ENCODE results near the gene ZBTB24. TPM values are rescaled to one million over a fixed set of nuclear protein-coding genes. Genes with fewer than 3 reads are reported as not detected.
A peak's percentile ranks its signal among the peaks of the same experiment; 100 is the strongest.

Gene ZBTB24
- total and polyA plus RNA-seq, 2 of the 13 experiments (the other 11 are each of a cell fraction or from before 2014, with no cell fraction given): 1.5 to 6.2 TPM

- TF ChIP-seq SIN3B (IDR thresholded peaks at IDR 0.05; ENCODE audit: low read length) (no peak), ZNF788 (CRISPR knock-in tag; IDR thresholded peaks at IDR 0.05; ENCODE audit: borderline replicate concordance) (0 out of 2 replicates have a peak, but pooled peaks have one; percentile 44), ZNF543 (CRISPR knock-in tag; IDR thresholded peaks at IDR 0.05) (no peak; the same call in 1 of the 2 replicates), TAF1 (CRISPR knock-in tag; IDR thresholded peaks at IDR 0.05) (peak; percentile 69), MZF1 (CRISPR knock-in tag; IDR thresholded peaks at IDR 0.05; ENCODE audit: borderline replicate concordance) (no peak), RARA (CRISPR knock-in tag; IDR thresholded peaks at IDR 0.05) (no peak), HNRNPH1 (optimal IDR thresholded peaks at IDR 0.05; ENCODE audit: low read depth, low read length) (no peak), ZNF282 (IDR thresholded peaks at IDR 0.05; ENCODE audit: partially characterized antibody) (no peak), HNRNPLL (IDR thresholded peaks at IDR 0.05; ENCODE audit: low read depth, low read length, poor library complexity, severe bottlenecking) (peak; percentile 90), PHF21A (CRISPR knock-in tag; IDR thresholded peaks at IDR 0.05) (0 out of 2 replicates have a peak, but pooled peaks have one; percentile 46), SP4 (CRISPR knock-in tag; IDR thresholded peaks at IDR 0.05) (peak; percentile 12; the same call in 1 of the 2 replicates), ARNT (IDR thresholded peaks at IDR 0.05) (no peak), ZNF121 (CRISPR knock-in tag; IDR thresholded peaks at IDR 0.05) (no peak), ZNF879 (CRISPR knock-in tag; IDR thresholded peaks at IDR 0.05) (no peak), SNRNP70 (IDR thresholded peaks at IDR 0.05; ENCODE audit: low read depth, low read length) (no peak), FOXJ3 (CRISPR knock-in tag; IDR thresholded peaks at IDR 0.05; ENCODE audit: borderline replicate concordance) (no peak), KLF12 (CRISPR knock-in tag; IDR thresholded peaks at IDR 0.05; ENCODE audit: borderline replicate concordance) (0 out of 2 replicates have a peak, but pooled peaks have one; percentile 47), ZMAT3 (CRISPR knock-in tag; conservative IDR thresholded peaks at IDR 0.05) (0 out of 2 replicates have a peak, but pooled peaks have one; percentile 60), ZKSCAN5 (CRISPR knock-in tag; IDR thresholded peaks at IDR 0.05) (no peak), ZNF841 (CRISPR knock-in tag; IDR thresholded peaks at IDR 0.05; ENCODE audit: borderline replicate concordance) (0 out of 2 replicates have a peak, but pooled peaks have one; percentile 55)
- TF ChIP-seq, protein P1, sequence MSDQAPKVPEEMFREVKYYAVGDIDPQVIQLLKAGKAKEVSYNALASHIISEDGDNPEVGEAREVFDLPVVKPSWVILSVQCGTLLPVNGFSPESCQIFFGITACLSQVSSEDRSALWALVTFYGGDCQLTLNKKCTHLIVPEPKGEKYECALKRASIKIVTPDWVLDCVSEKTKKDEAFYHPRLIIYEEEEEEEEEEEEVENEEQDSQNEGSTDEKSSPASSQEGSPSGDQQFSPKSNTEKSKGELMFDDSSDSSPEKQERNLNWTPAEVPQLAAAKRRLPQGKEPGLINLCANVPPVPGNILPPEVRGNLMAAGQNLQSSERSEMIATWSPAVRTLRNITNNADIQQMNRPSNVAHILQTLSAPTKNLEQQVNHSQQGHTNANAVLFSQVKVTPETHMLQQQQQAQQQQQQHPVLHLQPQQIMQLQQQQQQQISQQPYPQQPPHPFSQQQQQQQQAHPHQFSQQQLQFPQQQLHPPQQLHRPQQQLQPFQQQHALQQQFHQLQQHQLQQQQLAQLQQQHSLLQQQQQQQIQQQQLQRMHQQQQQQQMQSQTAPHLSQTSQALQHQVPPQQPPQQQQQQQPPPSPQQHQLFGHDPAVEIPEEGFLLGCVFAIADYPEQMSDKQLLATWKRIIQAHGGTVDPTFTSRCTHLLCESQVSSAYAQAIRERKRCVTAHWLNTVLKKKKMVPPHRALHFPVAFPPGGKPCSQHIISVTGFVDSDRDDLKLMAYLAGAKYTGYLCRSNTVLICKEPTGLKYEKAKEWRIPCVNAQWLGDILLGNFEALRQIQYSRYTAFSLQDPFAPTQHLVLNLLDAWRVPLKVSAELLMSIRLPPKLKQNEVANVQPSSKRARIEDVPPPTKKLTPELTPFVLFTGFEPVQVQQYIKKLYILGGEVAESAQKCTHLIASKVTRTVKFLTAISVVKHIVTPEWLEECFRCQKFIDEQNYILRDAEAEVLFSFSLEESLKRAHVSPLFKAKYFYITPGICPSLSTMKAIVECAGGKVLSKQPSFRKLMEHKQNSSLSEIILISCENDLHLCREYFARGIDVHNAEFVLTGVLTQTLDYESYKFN (CRISPR knock-in tag; conservative IDR thresholded peaks at IDR 0.05): peak; percentile 44
- TF ChIP-seq, protein P2, sequence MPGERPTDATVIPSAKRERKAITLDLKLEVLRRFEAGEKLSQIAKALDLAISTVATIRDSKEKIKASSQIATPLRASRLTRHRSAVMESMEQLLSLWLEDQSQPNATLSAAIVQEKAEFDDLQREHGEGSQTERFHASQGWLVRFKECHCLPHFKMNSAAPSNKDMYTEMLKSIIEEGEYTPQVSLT (CRISPR knock-in tag; IDR thresholded peaks at IDR 0.05; ENCODE audit: borderline replicate concordance, low read depth): no peak
- TF ChIP-seq, protein P3, sequence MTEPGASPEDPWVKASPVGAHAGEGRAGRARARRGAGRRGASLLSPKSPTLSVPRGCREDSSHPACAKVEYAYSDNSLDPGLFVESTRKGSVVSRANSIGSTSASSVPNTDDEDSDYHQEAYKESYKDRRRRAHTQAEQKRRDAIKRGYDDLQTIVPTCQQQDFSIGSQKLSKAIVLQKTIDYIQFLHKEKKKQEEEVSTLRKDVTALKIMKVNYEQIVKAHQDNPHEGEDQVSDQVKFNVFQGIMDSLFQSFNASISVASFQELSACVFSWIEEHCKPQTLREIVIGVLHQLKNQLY (CRISPR knock-in tag; IDR thresholded peaks at IDR 0.05): no peak
- TF ChIP-seq, protein P4, sequence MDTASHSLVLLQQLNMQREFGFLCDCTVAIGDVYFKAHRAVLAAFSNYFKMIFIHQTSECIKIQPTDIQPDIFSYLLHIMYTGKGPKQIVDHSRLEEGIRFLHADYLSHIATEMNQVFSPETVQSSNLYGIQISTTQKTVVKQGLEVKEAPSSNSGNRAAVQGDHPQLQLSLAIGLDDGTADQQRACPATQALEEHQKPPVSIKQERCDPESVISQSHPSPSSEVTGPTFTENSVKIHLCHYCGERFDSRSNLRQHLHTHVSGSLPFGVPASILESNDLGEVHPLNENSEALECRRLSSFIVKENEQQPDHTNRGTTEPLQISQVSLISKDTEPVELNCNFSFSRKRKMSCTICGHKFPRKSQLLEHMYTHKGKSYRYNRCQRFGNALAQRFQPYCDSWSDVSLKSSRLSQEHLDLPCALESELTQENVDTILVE (CRISPR knock-in tag; IDR thresholded peaks at IDR 0.05): 0 out of 2 replicates have a peak, but pooled peaks have one; percentile 0
Measured at GRCh38 chr6:109440331-109441068, 42.5 kb downstream of the ZBTB24 start, which contains the start of the genes PPIL6 and SMPD2 (continued).
